Measurements from ENCODE around the gene EYS.

GRCh38 chr6:63887002-63887751 lies 1819.8 kb downstream of the EYS start:
- TF ChIP-seq POLR2AphosphoS5 (IDR thresholded peaks at IDR 0.05) (no peak), EP300 (IDR thresholded peaks at IDR 0.05) (no peak), CTCF (IDR thresholded peaks at IDR 0.05) (no peak), POLR2A (IDR thresholded peaks at IDR 0.05) (no peak)

All from stomach (tissue), 4 donors.